Skeletal muscle satellite cell (primary cell): ENCODE data around the gene NRP2.

Source experiments
- H3K27me3 ChIP-seq: 2 replicates; pipeline ENCODE4 v1.7.0; 2013; ENCODE audit warnings: low read length; ENCODE audit not compliant: control insufficient read depth, insufficient read depth
- H3K36me3 ChIP-seq: 2 replicates; pipeline ENCODE4 v1.7.0; 2013; ENCODE audit warnings: mild to moderate bottlenecking, control low read depth, low read length; ENCODE audit not compliant: insufficient read depth
- H3K4me1 ChIP-seq: 2 replicates; pipeline ENCODE4 v1.7.0; 2013; ENCODE audit warnings: low read length; ENCODE audit not compliant: control insufficient read depth, insufficient read depth
- H3K4me2 ChIP-seq: 2 replicates; pipeline ENCODE4 v1.7.0; 2013; ENCODE audit warnings: mild to moderate bottlenecking, low read length
- H3K4me3 ChIP-seq: 2 replicates; pipeline ENCODE4 v1.7.0; 2013; ENCODE audit warnings: low read length
- H3K9ac ChIP-seq: 2 replicates; pipeline ENCODE4 v1.7.0; 2013; ENCODE audit warnings: mild to moderate bottlenecking, low read depth, low read length, moderate library complexity
- H3K9me3 ChIP-seq: replicated peaks from 2 replicates; pipeline ENCODE4 v1.7.0; 2013; ENCODE audit warnings: mild to moderate bottlenecking, control low read depth, low read length

NRP2 gene

GRCh38 chr2:205834796-205835195 lies 152.5 kb downstream of the NRP2 start:
- Histone ChIP-seq H3K36me3 (no peaks in the 10 kb centered on the region), H3K27me3 (peaks cover 3% of the 10 kb centered on the region), H3K9me3 (no peaks in the 10 kb centered on the region), H3K4me3 (no peak overlapping the region), H3K4me1 (no peaks in the 10 kb centered on the region), H3K4me2 (no peak overlapping the region), H3K9ac (no peak overlapping the region)

- Histone ChIP-seq H3K27me3 (peaks cover 3% of the 10 kb centered on the region), H3K4me2 (no peak overlapping the region), H3K4me3 (no peak overlapping the region), H3K36me3 (no peaks in the 10 kb centered on the region), H3K4me1 (no peaks in the 10 kb centered on the region), H3K9me3 (no peaks in the 10 kb centered on the region), H3K9ac (no peak overlapping the region)
These were observed 153.0 kb downstream of the NRP2 start for GRCh38 chr2:205835251-205835791.

DNA sequence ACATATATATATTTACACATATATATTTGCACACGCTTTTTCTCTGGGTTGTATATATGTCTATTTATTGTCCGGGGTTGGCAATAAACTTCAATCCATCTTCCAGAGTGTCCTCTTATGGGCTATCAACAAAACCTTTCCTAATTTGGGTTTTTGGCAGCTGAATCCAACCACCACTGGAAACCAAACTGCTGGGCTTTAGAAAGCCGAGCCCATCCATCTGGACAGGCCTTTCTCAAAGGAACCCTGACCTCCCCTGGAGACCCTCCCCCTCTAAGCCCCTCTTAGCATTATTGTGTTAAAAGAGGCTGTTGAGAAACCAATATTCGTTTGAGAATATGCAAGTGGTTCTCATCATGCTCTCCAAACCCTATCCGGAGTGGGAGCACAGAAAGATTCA lies 153.6 kb downstream of the NRP2 start:
- H3K9me3 ChIP-seq = no peaks in the 10 kb centered on the region
- H3K4me1 ChIP-seq = no peaks in the 10 kb centered on the region
- H3K27me3 ChIP-seq = peaks cover 3% of the 10 kb centered on the region
- no peak overlapping the region for H3K4me2 ChIP-seq
- no peak overlapping the region for H3K4me3 ChIP-seq
- no peak overlapping the region for H3K9ac ChIP-seq
- H3K36me3 ChIP-seq = no peaks in the 10 kb centered on the region

GRCh38 chr2:205836477-205837221 lies 154.3 kb downstream of the NRP2 start:
- peaks cover 3% of the 10 kb centered on the region for H3K27me3 ChIP-seq
- no peak overlapping the region for H3K9ac ChIP-seq
- H3K9me3 ChIP-seq = no peaks in the 10 kb centered on the region
- H3K36me3 ChIP-seq = no peaks in the 10 kb centered on the region
- no peaks in the 10 kb centered on the region for H3K4me1 ChIP-seq
- no peak overlapping the region for H3K4me2 ChIP-seq
- H3K4me3 ChIP-seq = no peak overlapping the region

DNA sequence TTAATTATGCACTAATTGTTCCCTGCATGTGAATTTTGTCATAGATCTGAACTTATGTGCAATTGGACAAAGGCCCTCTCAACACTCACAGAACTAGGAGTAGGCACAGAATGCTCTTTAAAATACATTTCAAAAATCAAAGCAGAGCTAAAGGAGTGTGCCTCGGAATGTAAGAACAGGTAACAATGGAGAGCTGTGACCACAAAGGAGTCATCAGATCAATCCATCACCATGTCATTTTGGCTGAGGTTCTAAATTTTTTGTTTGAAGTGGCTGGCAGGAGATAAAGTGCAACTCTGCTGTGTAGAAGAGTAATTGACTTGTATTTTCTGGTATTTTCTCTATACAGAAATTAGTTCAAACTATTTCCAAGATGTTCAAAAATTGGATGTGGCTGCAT lies 155.4 kb downstream of the NRP2 start:
- no peak overlapping the region for H3K9ac ChIP-seq
- peaks cover 3% of the 10 kb centered on the region for H3K27me3 ChIP-seq
- H3K4me2 ChIP-seq = no peak overlapping the region
- H3K4me3 ChIP-seq = no peak overlapping the region
- H3K36me3 ChIP-seq = no peaks in the 10 kb centered on the region
- H3K9me3 ChIP-seq = no peaks in the 10 kb centered on the region
- no peaks in the 10 kb centered on the region for H3K4me1 ChIP-seq

GRCh38 chr2:205845446-205845845 lies 163.1 kb downstream of the NRP2 start:
- Histone ChIP-seq H3K4me2 (no peak overlapping the region), H3K9ac (no peak overlapping the region), H3K27me3 (no peaks in the 10 kb centered on the region), H3K4me3 (no peak overlapping the region), H3K4me1 (peaks cover 5% of the 10 kb centered on the region), H3K9me3 (no peaks in the 10 kb centered on the region), H3K36me3 (no peaks in the 10 kb centered on the region)
